ENCODE measurements around the gene LMAN1L. TPM values are rescaled to one million over a fixed set of nuclear protein-coding genes. Genes with fewer than 3 reads are reported as not detected.

LMAN1L gene
- total and polyA plus RNA-seq, 9 donors: not detected

GRCh38 chr15:74781431-74782258, 31.0 kb upstream of the LMAN1L start, which contains the start of gene CSK:
TSS of gene CSK (plus strand) at chr15:74782080. CDS start at chr15:74798298, 16,218 bp downstream.
- peak within 1 kb of the TSS; percentile 54 for H3K4me3 ChIP-seq
- peak within 1 kb of the TSS; percentile 63 to 80 for H3K27ac ChIP-seq
- peak; percentile 69 to 87 (median 82) for DNase-seq
- H3K36me3 ChIP-seq: no peaks in the 10 kb centered on the region
- TF ChIP-seq EP300 (IDR thresholded peaks at IDR 0.05) (no peak), POLR2A (IDR thresholded peaks at IDR 0.05) (peak; percentile 33)
- TF ChIP-seq, protein P1, sequence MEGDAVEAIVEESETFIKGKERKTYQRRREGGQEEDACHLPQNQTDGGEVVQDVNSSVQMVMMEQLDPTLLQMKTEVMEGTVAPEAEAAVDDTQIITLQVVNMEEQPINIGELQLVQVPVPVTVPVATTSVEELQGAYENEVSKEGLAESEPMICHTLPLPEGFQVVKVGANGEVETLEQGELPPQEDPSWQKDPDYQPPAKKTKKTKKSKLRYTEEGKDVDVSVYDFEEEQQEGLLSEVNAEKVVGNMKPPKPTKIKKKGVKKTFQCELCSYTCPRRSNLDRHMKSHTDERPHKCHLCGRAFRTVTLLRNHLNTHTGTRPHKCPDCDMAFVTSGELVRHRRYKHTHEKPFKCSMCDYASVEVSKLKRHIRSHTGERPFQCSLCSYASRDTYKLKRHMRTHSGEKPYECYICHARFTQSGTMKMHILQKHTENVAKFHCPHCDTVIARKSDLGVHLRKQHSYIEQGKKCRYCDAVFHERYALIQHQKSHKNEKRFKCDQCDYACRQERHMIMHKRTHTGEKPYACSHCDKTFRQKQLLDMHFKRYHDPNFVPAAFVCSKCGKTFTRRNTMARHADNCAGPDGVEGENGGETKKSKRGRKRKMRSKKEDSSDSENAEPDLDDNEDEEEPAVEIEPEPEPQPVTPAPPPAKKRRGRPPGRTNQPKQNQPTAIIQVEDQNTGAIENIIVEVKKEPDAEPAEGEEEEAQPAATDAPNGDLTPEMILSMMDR (IDR thresholded peaks at IDR 0.05): peak in 1 of 3 donors; percentile 69
- 0 to 1% (median 1%) methylated on average over 16 to 74 of the region's 74 CpGs for WGBS, 3 donors
- intact Hi-C loops (cut with DNase I): loop anchor here in 3 of 4 donors (5.0 to 10.0 kb wide), 7 partner anchors 56 to 423 kb away; partner anchors contain the start of genes C15orf39 (in 1 of the 3), RPP25 (in 1 of the 3) and ULK3 (in 1 of the 3)
- H3K27me3 ChIP-seq: no peaks in the 10 kb centered on the region
- peaks cover 14% of the 10 kb centered on the region for H3K4me1 ChIP-seq (ENCODE audit: insufficient read depth)
- no peaks in the 10 kb centered on the region for H3K9me3 ChIP-seq

DNA sequence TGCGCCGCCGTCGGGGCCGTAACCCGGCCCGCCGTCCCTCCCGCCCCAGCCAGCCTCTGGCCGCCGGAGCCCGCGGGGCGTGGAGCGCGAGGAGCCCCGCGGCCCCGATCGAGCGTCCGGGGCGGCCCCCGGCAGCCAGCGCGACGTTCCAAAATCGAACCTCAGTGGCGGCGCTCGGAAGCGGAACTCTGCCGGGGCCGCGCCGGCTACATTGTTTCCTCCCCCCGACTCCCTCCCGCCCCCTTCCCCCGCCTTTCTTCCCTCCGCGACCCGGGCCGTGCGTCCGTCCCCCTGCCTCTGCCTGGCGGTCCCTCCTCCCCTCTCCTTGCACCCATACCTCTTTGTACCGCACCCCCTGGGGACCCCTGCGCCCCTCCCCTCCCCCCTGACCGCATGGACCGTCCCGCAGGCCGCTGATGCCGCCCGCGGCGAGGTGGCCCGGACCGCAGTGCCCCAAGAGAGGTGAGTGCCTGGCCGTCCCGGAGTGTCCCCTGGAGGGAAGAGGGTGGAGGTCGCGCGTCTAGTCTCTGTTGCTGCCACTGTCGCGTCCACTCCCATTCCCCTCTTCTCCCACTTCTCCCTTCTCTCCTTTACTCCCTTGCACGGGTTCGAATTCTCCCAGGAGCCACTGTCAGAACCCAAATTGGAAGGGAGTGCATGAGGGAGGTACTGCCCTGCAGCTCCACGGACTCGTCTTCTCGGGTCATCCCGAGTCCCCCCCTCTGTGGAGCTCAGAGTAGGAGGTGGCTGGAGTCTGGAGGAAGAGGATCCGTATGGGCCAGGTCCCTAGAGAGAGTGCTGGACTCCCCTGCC, 30.2 kb upstream of the LMAN1L start:
- no peaks in the 10 kb centered on the region for H3K36me3 ChIP-seq
- no peaks in the 10 kb centered on the region for H3K27me3 ChIP-seq
- 1% methylated on average over 60 to 72 of the region's 72 CpGs for WGBS, 3 donors
- peaks cover 14% of the 10 kb centered on the region for H3K4me1 ChIP-seq (ENCODE audit: insufficient read depth)
- no peak for TF ChIP-seq EP300 (IDR thresholded peaks at IDR 0.05)
- no peak for TF ChIP-seq POLR2A (IDR thresholded peaks at IDR 0.05)
- TF ChIP-seq, protein P1 (IDR thresholded peaks at IDR 0.05): no peak
- H3K9me3 ChIP-seq: no peaks in the 10 kb centered on the region
- intact Hi-C loops (cut with DNase I): loop anchor here in 3 of 4 donors (5.0 to 10.0 kb wide), 7 partner anchors 55 to 422 kb away; partner anchors contain the start of genes C15orf39 (in 1 of the 3), RPP25 (in 1 of the 3) and ULK3 (in 1 of the 3)
- peak overlapping the region; percentile 63 to 80 for H3K27ac ChIP-seq
- peak in 3 of 5 donors; percentile 53 to 61 (median 55) for DNase-seq
- peak overlapping the region; percentile 54 for H3K4me3 ChIP-seq

- no peak for DNase-seq
These were observed 29.4 kb upstream of the LMAN1L start for GRCh38 chr15:74783072-74783807.

More at GRCh38 chr15:74783072-74783807, 29.4 kb upstream of the LMAN1L start:
- H3K4me3 ChIP-seq: peak overlapping the region; percentile 54
- WGBS, 3 donors: 4 to 5% (median 4%) methylated on average over 13 of the region's 13 CpGs
- H3K27me3 ChIP-seq: no peaks in the 10 kb centered on the region
- TF ChIP-seq, protein P1 (IDR thresholded peaks at IDR 0.05): no peak
- TF ChIP-seq POLR2A (IDR thresholded peaks at IDR 0.05): no peak
- no peak for TF ChIP-seq EP300 (IDR thresholded peaks at IDR 0.05)
- no peaks in the 10 kb centered on the region for H3K36me3 ChIP-seq
- H3K4me1 ChIP-seq (ENCODE audit: insufficient read depth): peaks cover 14% of the 10 kb centered on the region
- H3K27ac ChIP-seq: peak overlapping the region in 1 of 2 donors; percentile 63
- no peaks in the 10 kb centered on the region for H3K9me3 ChIP-seq
- intact Hi-C loops (cut with DNase I): loop anchor here in 3 of 4 donors (5.0 to 10.0 kb wide), 7 partner anchors 54 to 422 kb away; partner anchors contain the start of genes C15orf39 (in 1 of the 3), RPP25 (in 1 of the 3) and ULK3 (in 1 of the 3)

Data from ovary (tissue), 9 donors.